ENCODE results near the gene MAB21L1. TPM values are rescaled to one million over a fixed set of nuclear protein-coding genes. Genes with fewer than 3 reads are reported as not detected.

MAB21L1 gene
- total RNA-seq, 1 donor from 2014 or later: not detected

GRCh38 chr13:35448465-35448864 is 28.0 kb downstream of the MAB21L1 start:
- no peak for DNase-seq (ENCODE audit: low read depth)

Data from myocyte (in vitro differentiated cells).